Epithelial cell of proximal tubule (primary cell): ENCODE results near the gene PPIL6. TPM values are rescaled to one million over a fixed set of nuclear protein-coding genes. Genes with fewer than 3 reads are reported as not detected.

Experiments used
- DNase-seq: peaks from one replicate; pipeline ENCODE4 v3.0.0-alpha.2; 2011; ENCODE audit warnings: low read depth
- H3K4me3 ChIP-seq: 2 replicates; pipeline ENCODE4 v1.5.1; 2011; ENCODE audit warnings: low read depth, mild to moderate bottlenecking, low read length
- total RNA-seq: library from RNA; depleted of rRNA; stranded (reverse); fragments of >200 nt; gene quantifications from 2 replicates; pipeline ENCODE4 v1.2.3, GENCODE V29; 2015
- TF ChIP-seq, protein P1 (sequence below): conservative IDR thresholded peaks from 2 replicates; pipeline ENCODE4 v1.5.1; 2012; ENCODE audit warnings: low read depth, mild to moderate bottlenecking, low read length

PPIL6 gene
- total RNA-seq, 1 donor from 2014 or later, result 2.5 TPM

DNA sequence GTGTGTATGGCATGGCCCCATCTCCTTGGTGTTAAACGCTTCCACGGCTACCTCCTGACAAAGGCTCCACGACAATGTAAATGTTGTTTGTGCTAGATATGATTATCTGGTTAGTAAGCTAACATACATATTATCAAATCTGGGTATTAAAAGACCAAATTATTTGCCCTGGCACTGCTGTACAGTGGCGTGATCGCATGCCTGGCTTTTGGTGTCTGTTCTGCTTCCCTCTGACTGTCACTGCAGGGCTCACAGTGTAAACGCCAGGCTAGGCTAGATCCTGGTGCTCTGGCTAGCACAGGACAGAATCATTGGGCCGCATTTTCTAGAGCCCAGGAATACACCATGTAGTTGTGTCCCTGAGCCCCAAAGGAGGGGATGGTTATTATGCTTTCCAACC lies 96.9 kb downstream of the PPIL6 start:
- TF ChIP-seq, protein P1, sequence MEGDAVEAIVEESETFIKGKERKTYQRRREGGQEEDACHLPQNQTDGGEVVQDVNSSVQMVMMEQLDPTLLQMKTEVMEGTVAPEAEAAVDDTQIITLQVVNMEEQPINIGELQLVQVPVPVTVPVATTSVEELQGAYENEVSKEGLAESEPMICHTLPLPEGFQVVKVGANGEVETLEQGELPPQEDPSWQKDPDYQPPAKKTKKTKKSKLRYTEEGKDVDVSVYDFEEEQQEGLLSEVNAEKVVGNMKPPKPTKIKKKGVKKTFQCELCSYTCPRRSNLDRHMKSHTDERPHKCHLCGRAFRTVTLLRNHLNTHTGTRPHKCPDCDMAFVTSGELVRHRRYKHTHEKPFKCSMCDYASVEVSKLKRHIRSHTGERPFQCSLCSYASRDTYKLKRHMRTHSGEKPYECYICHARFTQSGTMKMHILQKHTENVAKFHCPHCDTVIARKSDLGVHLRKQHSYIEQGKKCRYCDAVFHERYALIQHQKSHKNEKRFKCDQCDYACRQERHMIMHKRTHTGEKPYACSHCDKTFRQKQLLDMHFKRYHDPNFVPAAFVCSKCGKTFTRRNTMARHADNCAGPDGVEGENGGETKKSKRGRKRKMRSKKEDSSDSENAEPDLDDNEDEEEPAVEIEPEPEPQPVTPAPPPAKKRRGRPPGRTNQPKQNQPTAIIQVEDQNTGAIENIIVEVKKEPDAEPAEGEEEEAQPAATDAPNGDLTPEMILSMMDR, result no peak
- no peak for DNase-seq
- H3K4me3 ChIP-seq, result no peak overlapping the region

DNA sequence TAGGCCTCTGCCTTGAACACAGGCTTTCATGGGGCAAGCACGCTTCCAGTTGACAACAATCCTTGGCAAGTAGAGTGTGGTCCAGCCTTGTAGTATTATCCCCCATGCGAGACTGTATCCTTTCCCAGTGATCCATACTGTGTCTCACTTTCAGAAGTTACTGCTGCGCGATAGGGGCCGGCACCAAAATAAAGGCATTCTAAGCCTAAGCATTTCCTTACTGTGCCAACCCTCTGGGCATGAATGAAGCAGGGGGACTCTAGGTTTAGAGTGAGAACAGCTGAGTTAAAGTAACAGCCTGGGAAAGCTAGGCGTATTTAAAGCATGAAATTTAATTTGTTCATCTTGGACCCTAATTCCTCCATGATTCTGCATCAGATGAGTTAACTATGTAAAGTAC lies 97.5 kb downstream of the PPIL6 start:
- TF ChIP-seq, protein P1, result no peak
- no peak overlapping the region for H3K4me3 ChIP-seq
- no peak for DNase-seq

- no peak for DNase-seq
- H3K4me3 ChIP-seq, result no peak overlapping the region
- TF ChIP-seq, protein P1, result no peak
Observed at GRCh38 chr6:109342506-109342905, 97.9 kb downstream of the PPIL6 start.

- no peak for DNase-seq
- TF ChIP-seq, protein P1, result no peak
- no peak overlapping the region for H3K4me3 ChIP-seq
Observed at GRCh38 chr6:109340811-109341210, 99.6 kb downstream of the PPIL6 start.

Other genes starting within 250 kb of the PPIL6 start
- gene CD164, start 58.2 kb downstream of the PPIL6 start, total RNA-seq, result 104 and 110 TPM in 2 replicates
- gene SMPD2, start 96 bp upstream of the PPIL6 start, total RNA-seq, result 9.1 and 9.6 TPM in 2 replicates
- 21.5 and 40.1 TPM in 2 replicates for gene MICAL1, start 15.1 kb upstream of the PPIL6 start, total RNA-seq
- 3.6 and 8.8 TPM in 2 replicates for gene ZBTB24, start 42.6 kb upstream of the PPIL6 start, total RNA-seq